ENCODE results near the gene HPN.
A peak's percentile ranks its signal among the peaks of the same experiment; 100 is the strongest.

HPN gene

GRCh38 chr19:35062942-35063341 lies 21.4 kb downstream of the HPN start:
- DNase-seq (ENCODE audit: low spot score) = no peak

GRCh38 chr19:35063940-35064818 lies 22.7 kb downstream of the HPN start:
- DNase-seq (ENCODE audit: low spot score) = peak; percentile 24

GRCh38 chr19:35065574-35065973 lies 24.1 kb downstream of the HPN start:
- no peak for DNase-seq (ENCODE audit: low spot score)

- no peak for DNase-seq (ENCODE audit: low spot score)
These were observed 24.6 kb downstream of the HPN start for GRCh38 chr19:35066121-35066520.

- DNase-seq (ENCODE audit: low spot score) = peak; percentile 98
These were observed 25.4 kb downstream of the HPN start for GRCh38 chr19:35066691-35067563.

- no peak for DNase-seq (ENCODE audit: low spot score)
These were observed 27.6 kb downstream of the HPN start for GRCh38 chr19:35068941-35069634.

GRCh38 chr19:35069696-35070095 lies 28.2 kb downstream of the HPN start:
- DNase-seq (ENCODE audit: low spot score) = no peak

- DNase-seq (ENCODE audit: low spot score) = no peak
These were observed 28.9 kb downstream of the HPN start for GRCh38 chr19:35070471-35070870.

- DNase-seq (ENCODE audit: low spot score) = no peak
These were observed 32.0 kb downstream of the HPN start for GRCh38 chr19:35073516-35073915.

GRCh38 chr19:35073941-35074340 lies 32.4 kb downstream of the HPN start:
- DNase-seq (ENCODE audit: low spot score) = no peak

GRCh38 chr19:35074426-35075201 lies 33.1 kb downstream of the HPN start:
- DNase-seq (ENCODE audit: low spot score) = no peak

GRCh38 chr19:35075202-35076025 lies 33.9 kb downstream of the HPN start:
- DNase-seq (ENCODE audit: low spot score) = no peak

- DNase-seq (ENCODE audit: low spot score) = no peak
These were observed 34.5 kb downstream of the HPN start for GRCh38 chr19:35076026-35076370.

GRCh38 chr19:35076657-35077056 lies 35.1 kb downstream of the HPN start:
- peak; percentile 20 for DNase-seq (ENCODE audit: low spot score)

- no peak for DNase-seq (ENCODE audit: low spot score)
These were observed 36.1 kb downstream of the HPN start for GRCh38 chr19:35077411-35078223.

GRCh38 chr19:35079826-35080225 lies 38.3 kb downstream of the HPN start:
- no peak for DNase-seq (ENCODE audit: low spot score)

GRCh38 chr19:35080613-35081170 lies 39.2 kb downstream of the HPN start:
- no peak for DNase-seq (ENCODE audit: low spot score)

GRCh38 chr19:35081201-35081600 lies 39.7 kb downstream of the HPN start:
- no peak for DNase-seq (ENCODE audit: low spot score)

GRCh38 chr19:35083691-35084508 lies 42.4 kb downstream of the HPN start:
- DNase-seq (ENCODE audit: low spot score) = no peak
